ENCODE data around the gene SERPINA4.
"Not testable (repeated sequence)": the region's sequence is repeated elsewhere in the genome, so short reads cannot be mapped to it uniquely, and the experiment has no call there.

Gene SERPINA4

DNA sequence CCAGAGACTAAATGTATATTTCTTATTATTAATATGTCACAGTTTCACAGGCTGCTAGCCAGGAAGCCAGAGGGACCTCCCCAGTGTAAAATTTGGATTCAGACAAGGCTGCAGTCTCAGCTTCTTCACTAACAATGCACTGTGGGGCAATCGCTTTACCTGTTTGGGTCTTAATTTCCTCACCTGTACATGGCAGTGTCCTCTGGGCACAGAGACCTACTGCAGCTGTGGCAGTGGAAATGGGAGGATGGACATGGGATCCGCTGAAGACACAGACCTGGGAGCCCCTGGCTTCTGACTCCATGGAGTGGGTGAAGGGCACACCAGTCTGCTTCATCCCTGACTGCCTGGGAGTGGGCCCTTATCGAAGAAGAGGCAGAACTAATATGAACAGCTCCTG lies 13.1 kb downstream of the SERPINA4 start:
- Histone ChIP-seq H3K79me2 (ENCODE audit: insufficient read depth, low read length) (no peaks in the 10 kb centered on the region), H3K27me3 (ENCODE audit: low read length) (no peaks in the 10 kb centered on the region), H3K4me2 (ENCODE audit: low read depth, low read length, poor library complexity, severe bottlenecking) (no peak overlapping the region), H3K9me2 (replicated peaks; ENCODE audit: insufficient read depth, low read length) (no peaks in the 10 kb centered on the region), H3F3A (ENCODE audit: insufficient read depth) (no peaks in the 10 kb centered on the region), H4K20me1 (ENCODE audit: low read depth, low read length) (no peaks in the 10 kb centered on the region), H2AFZ (ENCODE audit: low read depth, low read length, severe bottlenecking) (no peak overlapping the region), H3K9ac (ENCODE audit: low read length) (no peak overlapping the region), H3K36me3 (ENCODE audit: low read length) (no peaks in the 10 kb centered on the region), H3K4me3 (ENCODE audit: insufficient read depth, low read length, poor library complexity, severe bottlenecking) (no peak overlapping the region), H3K9me3 (ENCODE audit: insufficient read depth, low read length) (no peaks in the 10 kb centered on the region), H3K27ac (ENCODE audit: low read depth, low read length) (no peak overlapping the region)
- TF ChIP-seq, protein P1, sequence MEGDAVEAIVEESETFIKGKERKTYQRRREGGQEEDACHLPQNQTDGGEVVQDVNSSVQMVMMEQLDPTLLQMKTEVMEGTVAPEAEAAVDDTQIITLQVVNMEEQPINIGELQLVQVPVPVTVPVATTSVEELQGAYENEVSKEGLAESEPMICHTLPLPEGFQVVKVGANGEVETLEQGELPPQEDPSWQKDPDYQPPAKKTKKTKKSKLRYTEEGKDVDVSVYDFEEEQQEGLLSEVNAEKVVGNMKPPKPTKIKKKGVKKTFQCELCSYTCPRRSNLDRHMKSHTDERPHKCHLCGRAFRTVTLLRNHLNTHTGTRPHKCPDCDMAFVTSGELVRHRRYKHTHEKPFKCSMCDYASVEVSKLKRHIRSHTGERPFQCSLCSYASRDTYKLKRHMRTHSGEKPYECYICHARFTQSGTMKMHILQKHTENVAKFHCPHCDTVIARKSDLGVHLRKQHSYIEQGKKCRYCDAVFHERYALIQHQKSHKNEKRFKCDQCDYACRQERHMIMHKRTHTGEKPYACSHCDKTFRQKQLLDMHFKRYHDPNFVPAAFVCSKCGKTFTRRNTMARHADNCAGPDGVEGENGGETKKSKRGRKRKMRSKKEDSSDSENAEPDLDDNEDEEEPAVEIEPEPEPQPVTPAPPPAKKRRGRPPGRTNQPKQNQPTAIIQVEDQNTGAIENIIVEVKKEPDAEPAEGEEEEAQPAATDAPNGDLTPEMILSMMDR (IDR thresholded peaks at IDR 0.05; ENCODE audit: insufficient read depth, low read length, poor library complexity, severe bottlenecking) = no peak

DNA sequence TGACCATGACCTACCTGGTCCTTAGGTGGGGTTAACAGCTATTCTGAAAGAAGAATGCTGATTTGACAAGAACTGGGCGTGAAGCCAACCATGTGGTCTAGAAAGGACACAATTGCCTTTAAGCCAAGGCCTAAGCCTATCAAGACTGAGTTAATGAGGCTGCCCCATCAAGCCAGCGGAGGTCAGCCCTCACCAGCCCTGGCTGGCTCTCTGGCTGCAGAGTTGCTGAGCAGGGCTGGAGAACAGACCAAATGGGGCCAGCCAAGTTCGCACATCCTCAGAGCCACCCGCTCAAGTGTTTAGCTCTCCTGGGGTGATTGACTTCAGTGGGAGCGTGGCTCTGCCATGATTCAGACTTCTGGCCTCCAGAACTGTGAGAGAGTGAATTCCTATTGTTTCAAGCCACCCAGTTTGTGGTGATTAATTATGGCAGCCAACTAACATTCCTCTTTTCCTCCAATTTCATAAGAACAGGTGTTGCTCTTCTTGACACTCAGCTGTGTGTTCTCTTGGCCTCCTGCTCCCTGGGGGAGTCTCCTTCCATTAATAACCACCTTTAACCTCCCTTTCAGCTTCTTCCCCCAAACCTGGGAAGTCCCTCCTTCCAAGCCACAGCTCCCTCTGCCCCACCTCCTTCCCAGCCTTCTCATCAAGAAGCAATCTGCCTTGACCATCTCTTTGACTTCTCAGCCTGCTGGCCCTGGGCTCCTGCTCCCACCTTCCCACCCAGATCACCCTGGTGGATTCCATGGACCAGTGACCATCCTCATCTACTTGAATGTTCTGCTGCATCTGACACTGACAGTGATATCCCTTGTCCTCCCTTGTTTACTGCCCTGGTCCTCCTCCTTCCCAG lies 14.7 kb downstream of the SERPINA4 start:
- Histone ChIP-seq H3K9me2 (replicated peaks; ENCODE audit: insufficient read depth, low read length) (no peaks in the 10 kb centered on the region), H3K27me3 (ENCODE audit: low read length) (no peaks in the 10 kb centered on the region), H3K27ac (ENCODE audit: low read depth, low read length) (no peak overlapping the region), H3K9me3 (ENCODE audit: insufficient read depth, low read length) (no peaks in the 10 kb centered on the region), H3K4me3 (ENCODE audit: insufficient read depth, low read length, poor library complexity, severe bottlenecking) (no peak overlapping the region), H4K20me1 (ENCODE audit: low read depth, low read length) (no peaks in the 10 kb centered on the region), H3K9ac (ENCODE audit: low read length) (no peak overlapping the region), H3K36me3 (ENCODE audit: low read length) (no peaks in the 10 kb centered on the region), H3F3A (ENCODE audit: insufficient read depth) (no peaks in the 10 kb centered on the region), H3K4me2 (ENCODE audit: low read depth, low read length, poor library complexity, severe bottlenecking) (no peak overlapping the region), H2AFZ (ENCODE audit: low read depth, low read length, severe bottlenecking) (no peak overlapping the region), H3K79me2 (ENCODE audit: insufficient read depth, low read length) (no peaks in the 10 kb centered on the region)
- no peak for TF ChIP-seq EZH2phosphoT487 (conservative IDR thresholded peaks at IDR 0.05; ENCODE audit: low read length)
- TF ChIP-seq, protein P1 (IDR thresholded peaks at IDR 0.05; ENCODE audit: insufficient read depth, low read length, poor library complexity, severe bottlenecking) = no peak

DNA sequence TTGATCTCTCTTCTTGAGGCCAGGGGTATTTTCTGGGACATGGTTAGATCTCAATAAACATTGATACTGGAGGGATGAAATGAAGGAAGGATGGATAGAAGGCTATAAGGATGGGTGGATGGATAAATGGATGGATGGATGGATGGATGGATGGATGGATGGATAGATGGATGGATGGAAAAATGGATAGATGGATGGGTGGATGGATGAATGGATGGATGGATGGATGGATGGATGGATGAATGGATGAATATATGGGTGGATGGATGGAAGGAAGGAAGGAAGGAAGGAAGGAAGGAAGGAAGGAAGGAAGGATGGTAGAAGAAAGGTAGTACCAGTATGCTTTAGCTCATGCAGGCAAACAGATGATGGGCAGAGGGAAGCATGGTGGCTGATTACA lies 16.2 kb downstream of the SERPINA4 start:
- not testable (repeated sequence) for H3K9ac ChIP-seq (ENCODE audit: low read length); H3K9me3 ChIP-seq (ENCODE audit: insufficient read depth, low read length); H3K4me2 ChIP-seq (ENCODE audit: low read depth, low read length, poor library complexity, severe bottlenecking); H3K9me2 ChIP-seq (replicated peaks; ENCODE audit: insufficient read depth, low read length); H3K4me3 ChIP-seq (ENCODE audit: insufficient read depth, low read length, poor library complexity, severe bottlenecking); H3F3A ChIP-seq (ENCODE audit: insufficient read depth); H2AFZ ChIP-seq (ENCODE audit: low read depth, low read length, severe bottlenecking); H3K36me3 ChIP-seq (ENCODE audit: low read length); H3K27me3 ChIP-seq (ENCODE audit: low read length); H3K79me2 ChIP-seq (ENCODE audit: insufficient read depth, low read length); H4K20me1 ChIP-seq (ENCODE audit: low read depth, low read length); H3K27ac ChIP-seq (ENCODE audit: low read depth, low read length)

DNA sequence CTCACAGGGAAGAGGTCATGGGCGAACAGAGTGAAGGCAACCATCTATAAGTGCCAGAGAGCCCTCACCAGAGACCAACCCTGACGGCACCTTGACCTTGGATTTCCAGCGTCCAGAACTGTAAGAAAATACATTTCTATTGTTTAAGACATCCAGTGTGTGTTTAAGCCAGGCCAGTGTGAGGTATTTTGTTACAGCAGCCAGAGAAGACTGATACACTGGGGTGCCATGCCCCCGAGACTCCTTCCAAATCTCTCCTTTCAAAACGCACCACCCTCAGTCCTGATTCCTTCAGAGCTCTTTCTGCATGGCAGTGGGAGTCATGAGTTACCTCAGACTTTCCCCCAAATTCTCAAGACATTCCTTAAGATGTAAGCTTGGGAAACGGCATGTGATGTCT lies 17.5 kb downstream of the SERPINA4 start:
- Histone ChIP-seq H4K20me1 (ENCODE audit: low read depth, low read length) (no peaks in the 10 kb centered on the region), H3K4me3 (ENCODE audit: insufficient read depth, low read length, poor library complexity, severe bottlenecking) (no peak overlapping the region), H3F3A (ENCODE audit: insufficient read depth) (no peaks in the 10 kb centered on the region), H2AFZ (ENCODE audit: low read depth, low read length, severe bottlenecking) (no peak overlapping the region), H3K36me3 (ENCODE audit: low read length) (no peaks in the 10 kb centered on the region), H3K9me3 (ENCODE audit: insufficient read depth, low read length) (no peaks in the 10 kb centered on the region), H3K27me3 (ENCODE audit: low read length) (no peaks in the 10 kb centered on the region), H3K79me2 (ENCODE audit: insufficient read depth, low read length) (no peaks in the 10 kb centered on the region), H3K4me2 (ENCODE audit: low read depth, low read length, poor library complexity, severe bottlenecking) (no peak overlapping the region), H3K27ac (ENCODE audit: low read depth, low read length) (no peak overlapping the region), H3K9ac (ENCODE audit: low read length) (no peak overlapping the region), H3K9me2 (replicated peaks; ENCODE audit: insufficient read depth, low read length) (no peaks in the 10 kb centered on the region)
- TF ChIP-seq, protein P1 (IDR thresholded peaks at IDR 0.05; ENCODE audit: insufficient read depth, low read length, poor library complexity, severe bottlenecking) = no peak
- TF ChIP-seq EZH2phosphoT487 (conservative IDR thresholded peaks at IDR 0.05; ENCODE audit: low read length) = no peak

Measured in SU-DHL-6 (cell line).